ENCODE results near the gene CCDC40. TPM values are rescaled to one million over a fixed set of nuclear protein-coding genes. Genes with fewer than 3 reads are reported as not detected.

The CCDC40 gene
- total and polyA plus RNA-seq, 2 of the 13 experiments (the other 11 are each of a cell fraction or from before 2014, with no cell fraction given): 4.1 to 5.5 TPM

DNA sequence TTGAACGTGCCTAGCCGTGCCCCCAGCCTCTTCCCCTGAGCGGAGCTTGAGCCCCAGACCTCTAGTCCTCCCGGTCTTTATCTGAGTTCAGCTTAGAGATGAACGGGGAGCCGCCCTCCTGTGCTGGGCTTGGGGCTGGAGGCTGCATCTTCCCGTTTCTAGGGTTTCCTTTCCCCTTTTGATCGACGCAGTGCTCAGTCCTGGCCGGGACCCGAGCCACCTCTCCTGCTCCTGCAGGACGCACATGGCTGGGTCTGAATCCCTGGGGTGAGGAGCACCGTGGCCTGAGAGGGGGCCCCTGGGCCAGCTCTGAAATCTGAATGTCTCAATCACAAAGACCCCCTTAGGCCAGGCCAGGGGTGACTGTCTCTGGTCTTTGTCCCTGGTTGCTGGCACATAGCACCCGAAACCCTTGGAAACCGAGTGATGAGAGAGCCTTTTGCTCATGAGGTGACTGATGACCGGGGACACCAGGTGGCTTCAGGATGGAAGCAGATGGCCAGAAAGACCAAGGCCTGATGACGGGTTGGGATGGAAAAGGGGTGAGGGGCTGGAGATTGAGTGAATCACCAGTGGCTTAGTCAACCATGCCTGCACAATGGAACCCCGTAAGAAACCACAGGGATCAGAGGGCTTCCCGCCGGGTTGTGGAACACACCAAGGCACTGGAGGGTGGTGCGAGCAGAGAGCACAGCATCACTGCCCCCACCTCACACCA is 65.7 kb downstream of the CCDC40 start (continued):
- TF ChIP-seq, protein P1, sequence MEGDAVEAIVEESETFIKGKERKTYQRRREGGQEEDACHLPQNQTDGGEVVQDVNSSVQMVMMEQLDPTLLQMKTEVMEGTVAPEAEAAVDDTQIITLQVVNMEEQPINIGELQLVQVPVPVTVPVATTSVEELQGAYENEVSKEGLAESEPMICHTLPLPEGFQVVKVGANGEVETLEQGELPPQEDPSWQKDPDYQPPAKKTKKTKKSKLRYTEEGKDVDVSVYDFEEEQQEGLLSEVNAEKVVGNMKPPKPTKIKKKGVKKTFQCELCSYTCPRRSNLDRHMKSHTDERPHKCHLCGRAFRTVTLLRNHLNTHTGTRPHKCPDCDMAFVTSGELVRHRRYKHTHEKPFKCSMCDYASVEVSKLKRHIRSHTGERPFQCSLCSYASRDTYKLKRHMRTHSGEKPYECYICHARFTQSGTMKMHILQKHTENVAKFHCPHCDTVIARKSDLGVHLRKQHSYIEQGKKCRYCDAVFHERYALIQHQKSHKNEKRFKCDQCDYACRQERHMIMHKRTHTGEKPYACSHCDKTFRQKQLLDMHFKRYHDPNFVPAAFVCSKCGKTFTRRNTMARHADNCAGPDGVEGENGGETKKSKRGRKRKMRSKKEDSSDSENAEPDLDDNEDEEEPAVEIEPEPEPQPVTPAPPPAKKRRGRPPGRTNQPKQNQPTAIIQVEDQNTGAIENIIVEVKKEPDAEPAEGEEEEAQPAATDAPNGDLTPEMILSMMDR (CRISPR knock-in tag; IDR thresholded peaks at IDR 0.05): 0 out of 2 replicates have a peak, but pooled peaks have one; percentile 2
- TF ChIP-seq CREB1 (IDR thresholded peaks at IDR 0.05) (no peak), CREB1 (CRISPR knock-in tag; IDR thresholded peaks at IDR 0.05) (no peak), HNRNPLL (IDR thresholded peaks at IDR 0.05; ENCODE audit: low read depth, low read length, poor library complexity, severe bottlenecking) (no peak), JUND (CRISPR knock-in tag; IDR thresholded peaks at IDR 0.05) (peak; percentile 53; the same call in 1 of the 2 replicates), ZNF501 (CRISPR knock-in tag; IDR thresholded peaks at IDR 0.05) (peak; percentile 92), SMAD3 (CRISPR knock-in tag; IDR thresholded peaks at IDR 0.05) (0 out of 2 replicates have a peak, but pooled peaks have one; percentile 18), ZNF572 (CRISPR knock-in tag; IDR thresholded peaks at IDR 0.05) (peak; percentile 95), ZSCAN22 (CRISPR knock-in tag; IDR thresholded peaks at IDR 0.05) (no peak), ZSCAN9 (CRISPR knock-in tag; IDR thresholded peaks at IDR 0.05; ENCODE audit: borderline replicate concordance) (peak; percentile 23; the same call in 1 of the 2 replicates), HOXA5 (CRISPR knock-in tag; IDR thresholded peaks at IDR 0.05) (0 out of 2 replicates have a peak, but pooled peaks have one; percentile 4), SSRP1 (CRISPR knock-in tag; IDR thresholded peaks at IDR 0.05) (no peak)
- TF ChIP-seq, protein P2, sequence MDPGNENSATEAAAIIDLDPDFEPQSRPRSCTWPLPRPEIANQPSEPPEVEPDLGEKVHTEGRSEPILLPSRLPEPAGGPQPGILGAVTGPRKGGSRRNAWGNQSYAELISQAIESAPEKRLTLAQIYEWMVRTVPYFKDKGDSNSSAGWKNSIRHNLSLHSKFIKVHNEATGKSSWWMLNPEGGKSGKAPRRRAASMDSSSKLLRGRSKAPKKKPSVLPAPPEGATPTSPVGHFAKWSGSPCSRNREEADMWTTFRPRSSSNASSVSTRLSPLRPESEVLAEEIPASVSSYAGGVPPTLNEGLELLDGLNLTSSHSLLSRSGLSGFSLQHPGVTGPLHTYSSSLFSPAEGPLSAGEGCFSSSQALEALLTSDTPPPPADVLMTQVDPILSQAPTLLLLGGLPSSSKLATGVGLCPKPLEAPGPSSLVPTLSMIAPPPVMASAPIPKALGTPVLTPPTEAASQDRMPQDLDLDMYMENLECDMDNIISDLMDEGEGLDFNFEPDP (CRISPR knock-in tag; conservative IDR thresholded peaks at IDR 0.05): no peak
- TF ChIP-seq, protein P3, sequence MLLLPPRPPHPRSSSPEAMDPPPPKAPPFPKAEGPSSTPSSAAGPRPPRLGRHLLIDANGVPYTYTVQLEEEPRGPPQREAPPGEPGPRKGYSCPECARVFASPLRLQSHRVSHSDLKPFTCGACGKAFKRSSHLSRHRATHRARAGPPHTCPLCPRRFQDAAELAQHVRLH (CRISPR knock-in tag; IDR thresholded peaks at IDR 0.05; ENCODE audit: borderline replicate concordance, low read depth): 0 out of 2 replicates have a peak, but pooled peaks have one; percentile 4
- TF ChIP-seq, protein P4, sequence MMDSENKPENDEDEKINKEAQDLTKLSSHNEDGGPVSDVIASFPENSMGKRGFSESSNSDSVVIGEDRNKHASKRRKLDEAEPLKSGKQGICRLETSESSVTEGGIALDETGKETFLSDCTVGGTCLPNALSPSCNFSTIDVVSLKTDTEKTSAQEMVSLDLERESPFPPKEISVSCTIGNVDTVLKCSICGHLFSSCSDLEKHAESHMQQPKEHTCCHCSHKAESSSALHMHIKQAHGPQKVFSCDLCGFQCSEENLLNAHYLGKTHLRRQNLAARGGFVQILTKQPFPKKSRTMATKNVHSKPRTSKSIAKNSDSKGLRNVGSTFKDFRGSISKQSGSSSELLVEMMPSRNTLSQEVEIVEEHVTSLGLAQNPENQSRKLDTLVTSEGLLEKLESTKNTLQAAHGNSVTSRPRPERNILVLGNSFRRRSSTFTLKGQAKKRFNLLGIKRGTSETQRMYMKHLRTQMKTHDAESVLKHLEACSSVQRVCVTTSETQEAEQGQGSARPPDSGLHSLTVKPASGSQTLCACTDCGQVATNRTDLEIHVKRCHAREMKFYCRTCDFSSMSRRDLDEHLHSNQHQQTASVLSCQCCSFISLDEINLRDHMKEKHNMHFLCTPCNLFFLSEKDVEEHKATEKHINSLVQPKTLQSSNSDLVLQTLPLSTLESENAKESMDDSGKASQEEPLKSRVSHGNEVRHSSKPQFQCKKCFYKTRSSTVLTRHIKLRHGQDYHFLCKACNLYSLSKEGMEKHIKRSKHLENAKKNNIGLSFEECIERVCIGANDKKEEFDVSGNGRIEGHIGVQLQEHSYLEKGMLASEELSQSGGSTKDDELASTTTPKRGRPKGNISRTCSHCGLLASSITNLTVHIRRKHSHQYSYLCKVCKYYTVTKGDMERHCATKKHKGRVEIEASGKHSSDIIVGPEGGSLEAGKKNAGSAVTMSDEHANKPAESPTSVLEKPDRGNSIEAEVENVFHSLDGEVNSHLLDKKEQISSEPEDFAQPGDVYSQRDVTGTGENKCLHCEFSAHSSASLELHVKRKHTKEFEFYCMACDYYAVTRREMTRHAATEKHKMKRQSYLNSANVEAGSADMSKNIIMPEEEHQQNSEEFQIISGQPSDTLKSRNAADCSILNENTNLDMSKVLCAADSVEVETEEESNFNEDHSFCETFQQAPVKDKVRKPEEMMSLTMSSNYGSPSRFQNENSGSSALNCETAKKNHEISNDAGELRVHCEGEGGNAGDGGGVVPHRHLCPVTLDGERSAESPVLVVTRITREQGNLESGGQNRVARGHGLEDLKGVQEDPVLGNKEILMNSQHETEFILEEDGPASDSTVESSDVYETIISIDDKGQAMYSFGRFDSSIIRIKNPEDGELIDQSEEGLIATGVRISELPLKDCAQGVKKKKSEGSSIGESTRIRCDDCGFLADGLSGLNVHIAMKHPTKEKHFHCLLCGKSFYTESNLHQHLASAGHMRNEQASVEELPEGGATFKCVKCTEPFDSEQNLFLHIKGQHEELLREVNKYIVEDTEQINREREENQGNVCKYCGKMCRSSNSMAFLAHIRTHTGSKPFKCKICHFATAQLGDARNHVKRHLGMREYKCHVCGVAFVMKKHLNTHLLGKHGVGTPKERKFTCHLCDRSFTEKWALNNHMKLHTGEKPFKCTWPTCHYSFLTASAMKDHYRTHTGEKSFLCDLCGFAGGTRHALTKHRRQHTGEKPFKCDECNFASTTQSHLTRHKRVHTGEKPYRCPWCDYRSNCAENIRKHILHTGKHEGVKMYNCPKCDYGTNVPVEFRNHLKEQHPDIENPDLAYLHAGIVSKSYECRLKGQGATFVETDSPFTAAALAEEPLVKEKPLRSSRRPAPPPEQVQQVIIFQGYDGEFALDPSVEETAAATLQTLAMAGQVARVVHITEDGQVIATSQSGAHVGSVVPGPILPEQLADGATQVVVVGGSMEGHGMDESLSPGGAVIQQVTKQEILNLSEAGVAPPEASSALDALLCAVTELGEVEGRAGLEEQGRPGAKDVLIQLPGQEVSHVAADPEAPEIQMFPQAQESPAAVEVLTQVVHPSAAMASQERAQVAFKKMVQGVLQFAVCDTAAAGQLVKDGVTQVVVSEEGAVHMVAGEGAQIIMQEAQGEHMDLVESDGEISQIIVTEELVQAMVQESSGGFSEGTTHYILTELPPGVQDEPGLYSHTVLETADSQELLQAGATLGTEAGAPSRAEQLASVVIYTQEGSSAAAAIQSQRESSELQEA (CRISPR knock-in tag; IDR thresholded peaks at IDR 0.05; ENCODE audit: not compliant biosample characterization): peak; percentile 31
- TF ChIP-seq, protein P5, sequence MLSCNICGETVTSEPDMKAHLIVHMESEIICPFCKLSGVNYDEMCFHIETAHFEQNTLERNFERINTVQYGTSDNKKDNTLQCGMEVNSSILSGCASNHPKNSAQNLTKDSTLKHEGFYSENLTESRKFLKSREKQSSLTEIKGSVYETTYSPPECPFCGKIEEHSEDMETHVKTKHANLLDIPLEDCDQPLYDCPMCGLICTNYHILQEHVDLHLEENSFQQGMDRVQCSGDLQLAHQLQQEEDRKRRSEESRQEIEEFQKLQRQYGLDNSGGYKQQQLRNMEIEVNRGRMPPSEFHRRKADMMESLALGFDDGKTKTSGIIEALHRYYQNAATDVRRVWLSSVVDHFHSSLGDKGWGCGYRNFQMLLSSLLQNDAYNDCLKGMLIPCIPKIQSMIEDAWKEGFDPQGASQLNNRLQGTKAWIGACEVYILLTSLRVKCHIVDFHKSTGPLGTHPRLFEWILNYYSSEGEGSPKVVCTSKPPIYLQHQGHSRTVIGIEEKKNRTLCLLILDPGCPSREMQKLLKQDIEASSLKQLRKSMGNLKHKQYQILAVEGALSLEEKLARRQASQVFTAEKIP (CRISPR knock-in tag; IDR thresholded peaks at IDR 0.05; ENCODE audit: borderline replicate concordance): no peak
